Activated CD8-positive, alpha-beta T cell treated with anti-CD3 and anti-CD28 coated beads for 36 hours (primary cell): ENCODE measurements around the gene CMTM7. TPM values are rescaled to one million over a fixed set of nuclear protein-coding genes. Genes with fewer than 3 reads are reported as not detected.

Experiments
- ATAC-seq: fragments of 200-7000 bp; cut with Tn5 transposase; one replicate; pipeline ENCODE4 v1.10.0; 2021; ENCODE audit warnings: mild to moderate bottlenecking, moderate library complexity
- CTCF ChIA-PET: fragments of 350-600 bp; sonication (Branson Sonifier 250); formaldehyde crosslinking; loops from one replicate; lab custom pipeline; 2021; ENCODE audit warnings: antibody characterized with exemption; lab: Charles Lee
- POLR2A ChIA-PET: fragments of 350-600 bp; sonication (Branson Sonifier 250); formaldehyde crosslinking; loops from one replicate; lab custom pipeline; 2021; ENCODE audit warnings: antibody characterized with exemption; lab: Charles Lee
- DNase-seq: peaks from one replicate; pipeline ENCODE4 v3.0.0-alpha.2; 2020
- H3K27ac Mint-ChIP-seq: one replicate; pipeline ENCODE4 v1.8.0; 2021; ENCODE audit warnings: mild to moderate bottlenecking, mixed read lengths
- H3K27me3 Mint-ChIP-seq: one replicate; pipeline ENCODE4 v1.8.0; 2021; ENCODE audit warnings: mixed read lengths
- H3K36me3 Mint-ChIP-seq: one replicate; pipeline ENCODE4 v1.8.0; 2021; ENCODE audit warnings: low read depth, mixed read lengths
- H3K4me1 Mint-ChIP-seq: one replicate; pipeline ENCODE4 v1.8.0; 2021; ENCODE audit warnings: low read depth, mixed read lengths
- H3K4me3 Mint-ChIP-seq: one replicate; pipeline ENCODE4 v1.8.0; 2021; ENCODE audit warnings: mild to moderate bottlenecking, moderate library complexity, mixed read lengths
- H3K9me3 Mint-ChIP-seq: one replicate; pipeline ENCODE4 v1.8.0; 2021; ENCODE audit warnings: mixed read lengths
- CTCF ChIP-seq: fragments of 200-600 bp; IDR thresholded peaks from one replicate; pipeline ENCODE4 v1.8.0; 2022; ENCODE audit warnings: antibody characterized with exemption, mild to moderate bottlenecking
- intact Hi-C: fragments of 100-400 bp; cut with micrococcal nuclease; formaldehyde crosslinking; loops from one replicate; pipeline ENCODE4 v1.10.0; 2022
- total RNA-seq, 2 experiments: library from RNA; stranded (reverse); gene quantifications; one replicate each; pipeline ENCODE4 v1.2.3, GENCODE V29; 2021

The CMTM7 gene
- total RNA-seq: 10 to 100 TPM; 36.1 to 37.2 TPM

- CTCF ChIA-PET: interaction anchor here (1.1 to 7.2 kb wide), 6 partner anchors 16 to 216 kb away, joined by 3 to 56 read pairs (median 8); no protein-coding TSS in a partner anchor
- TF ChIP-seq CTCF: no peak
- peaks cover 16% of the 10 kb centered on the region for H3K36me3 Mint-ChIP-seq
- H3K27ac Mint-ChIP-seq: peak within 1 kb of the TSS; percentile 92
- POLR2A ChIA-PET: interaction anchor here (0.9 to 2.7 kb wide), 10 partner anchors 9 to 176 kb away, joined by 3 to 8 read pairs (median 6); no protein-coding TSS in a partner anchor
- peaks cover 54% of the 10 kb centered on the region for H3K4me1 Mint-ChIP-seq
- no peaks in the 10 kb centered on the region for H3K9me3 Mint-ChIP-seq
- H3K27me3 Mint-ChIP-seq: no peaks in the 10 kb centered on the region
- peak within 1 kb of the TSS; percentile 87 for H3K4me3 Mint-ChIP-seq
- peak; percentile 48 for DNase-seq
- intact Hi-C loops: no loop called here
- peak; percentile 67 for ATAC-seq
Observed at GRCh38 chr3:32391643-32392535, at the start of gene CMTM7. CMTM7 (plus strand) TSS chr3:32391853; CDS start chr3:32391907, 54 bp downstream.

- intact Hi-C loops: no loop called here
- ChIA-PET POLR2A (no interaction called here), CTCF (interaction anchor here (1.0 kb wide), 2 partner anchors 33 to 52 kb away, joined by 3 to 7 read pairs; no protein-coding TSS in a partner anchor)
- no peaks in the 10 kb centered on the region for H3K9me3 Mint-ChIP-seq
- TF ChIP-seq CTCF: no peak
- H3K4me3 Mint-ChIP-seq: no peak overlapping the region
- peak; percentile 34 for ATAC-seq
- H3K27me3 Mint-ChIP-seq: no peaks in the 10 kb centered on the region
- no peak overlapping the region for H3K27ac Mint-ChIP-seq
- DNase-seq: no peak
- H3K4me1 Mint-ChIP-seq: peaks cover 9% of the 10 kb centered on the region
- H3K36me3 Mint-ChIP-seq: no peaks in the 10 kb centered on the region
Observed at GRCh38 chr3:32347343-32348125, 44.1 kb upstream of the CMTM7 start.

GRCh38 chr3:32349184-32349583 lies 42.5 kb upstream of the CMTM7 start:
- CTCF ChIA-PET: no interaction called here
- peaks cover 9% of the 10 kb centered on the region for H3K4me1 Mint-ChIP-seq

GRCh38 chr3:32352563-32352962 lies 39.1 kb upstream of the CMTM7 start:
- H3K36me3 Mint-ChIP-seq: no peaks in the 10 kb centered on the region
- CTCF ChIA-PET: no interaction called here
- DNase-seq: no peak
- no peaks in the 10 kb centered on the region for H3K27me3 Mint-ChIP-seq
- H3K4me3 Mint-ChIP-seq: no peak overlapping the region
- POLR2A ChIA-PET: no interaction called here
- H3K4me1 Mint-ChIP-seq: peaks cover 9% of the 10 kb centered on the region
- intact Hi-C loops: no loop called here
- no peak for TF ChIP-seq CTCF
- H3K9me3 Mint-ChIP-seq: no peaks in the 10 kb centered on the region
- ATAC-seq: no peak
- H3K27ac Mint-ChIP-seq: no peak overlapping the region

More at GRCh38 chr3:32349184-32349583, 42.5 kb upstream of the CMTM7 start:
- POLR2A ChIA-PET: interaction anchor here (0.9 kb wide), 1 partner anchor 12 kb away, joined by 3 read pairs; no protein-coding TSS in a partner anchor
- intact Hi-C loops: no loop called here
- H3K4me3 Mint-ChIP-seq: no peak overlapping the region
- DNase-seq: no peak
- TF ChIP-seq CTCF: no peak
- H3K27ac Mint-ChIP-seq: no peak overlapping the region
- ATAC-seq: peak; percentile 82
- H3K27me3 Mint-ChIP-seq: no peaks in the 10 kb centered on the region
- H3K9me3 Mint-ChIP-seq: no peaks in the 10 kb centered on the region
- H3K36me3 Mint-ChIP-seq: no peaks in the 10 kb centered on the region
